GM19240 (cell line): ENCODE data around the gene LSM5.

Source experiments
- DNase-seq: peaks from one replicate; pipeline ENCODE4 v3.0.0; 2011; ENCODE audit warnings: low spot score; ENCODE audit not compliant: insufficient read length

LSM5 gene

GRCh38 chr7:32462977-32463376, 27.2 kb downstream of the LSM5 start:
- DNase-seq = no peak

- no peak for DNase-seq
These were observed 27.7 kb downstream of the LSM5 start for GRCh38 chr7:32462451-32462850.

GRCh38 chr7:32461484-32461883, 28.7 kb downstream of the LSM5 start:
- DNase-seq = no peak

GRCh38 chr7:32459788-32460187, 30.4 kb downstream of the LSM5 start:
- DNase-seq = no peak

- no peak for DNase-seq
These were observed 32.2 kb downstream of the LSM5 start for GRCh38 chr7:32458025-32458424.

GRCh38 chr7:32453341-32454011, 36.7 kb downstream of the LSM5 start:
- no peak for DNase-seq

GRCh38 chr7:32447218-32447617, 43.0 kb downstream of the LSM5 start:
- DNase-seq = no peak

GRCh38 chr7:32436146-32436928, 53.8 kb downstream of the LSM5 start:
- no peak for DNase-seq
